DOHH2 (cell line): ENCODE measurements around the gene DPYD.

Experiments
- CTCF ChIP-seq: fragments of 200-600 bp; sonication (generic); IDR thresholded peaks from one replicate; pipeline ENCODE4 v1.5.1; 2014; ENCODE audit warnings: antibody characterized with exemption, mild to moderate bottlenecking, low read depth, low read length; ENCODE audit not compliant: poor library complexity, severe bottlenecking
- EZH2phosphoT487 ChIP-seq: fragments of 200-600 bp; sonication (generic); IDR thresholded peaks from 2 replicates; pipeline ENCODE4 v1.6.1; 2017; ENCODE audit warnings: borderline replicate concordance, mild to moderate bottlenecking, antibody characterized with exemption, low read length, moderate library complexity, mixed read lengths

- TF ChIP-seq CTCF: no peak
- TF ChIP-seq EZH2phosphoT487: no peak
These were observed 459.1 kb downstream of the DPYD start for GRCh38 chr1:97461782-97462181.
